GM20000 (cell line): ENCODE results near the gene ZFYVE26.

Experiments used
- DNase-seq: peaks from one replicate; pipeline ENCODE4 v3.0.0; 2012; ENCODE audit warnings: low spot score
- CTCF ChIP-seq: IDR thresholded peaks from 2 replicates; pipeline ENCODE4 v1.5.1; 2012; ENCODE audit warnings: mild to moderate bottlenecking, control low read depth; ENCODE audit errors: extremely low read depth, missing control alignments

ZFYVE26 gene

GRCh38 chr14:67746927-67747326, 69.5 kb downstream of the ZFYVE26 start:
- peak; percentile 63 for DNase-seq
- TF ChIP-seq CTCF = no peak

DNA sequence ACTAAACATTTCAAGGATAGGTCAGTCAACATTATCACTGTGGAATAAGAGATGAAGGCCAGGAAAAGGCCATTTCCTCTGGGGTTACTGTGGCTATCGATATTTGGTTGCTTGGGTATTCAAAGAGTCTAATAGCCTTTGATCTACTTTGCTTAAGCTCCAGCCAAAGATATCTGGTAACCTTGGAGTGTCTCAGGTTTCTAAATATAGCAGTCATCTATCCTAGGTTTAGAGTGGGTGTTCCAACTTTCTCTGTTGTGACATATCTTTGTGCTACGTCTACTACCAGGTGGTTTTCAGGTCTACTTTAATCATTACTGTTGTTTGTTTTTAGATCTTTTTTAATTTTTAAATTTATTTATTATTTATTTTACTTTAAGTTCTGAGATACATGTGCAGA, 72.3 kb downstream of the ZFYVE26 start:
- TF ChIP-seq CTCF = no peak
- DNase-seq = no peak

DNA sequence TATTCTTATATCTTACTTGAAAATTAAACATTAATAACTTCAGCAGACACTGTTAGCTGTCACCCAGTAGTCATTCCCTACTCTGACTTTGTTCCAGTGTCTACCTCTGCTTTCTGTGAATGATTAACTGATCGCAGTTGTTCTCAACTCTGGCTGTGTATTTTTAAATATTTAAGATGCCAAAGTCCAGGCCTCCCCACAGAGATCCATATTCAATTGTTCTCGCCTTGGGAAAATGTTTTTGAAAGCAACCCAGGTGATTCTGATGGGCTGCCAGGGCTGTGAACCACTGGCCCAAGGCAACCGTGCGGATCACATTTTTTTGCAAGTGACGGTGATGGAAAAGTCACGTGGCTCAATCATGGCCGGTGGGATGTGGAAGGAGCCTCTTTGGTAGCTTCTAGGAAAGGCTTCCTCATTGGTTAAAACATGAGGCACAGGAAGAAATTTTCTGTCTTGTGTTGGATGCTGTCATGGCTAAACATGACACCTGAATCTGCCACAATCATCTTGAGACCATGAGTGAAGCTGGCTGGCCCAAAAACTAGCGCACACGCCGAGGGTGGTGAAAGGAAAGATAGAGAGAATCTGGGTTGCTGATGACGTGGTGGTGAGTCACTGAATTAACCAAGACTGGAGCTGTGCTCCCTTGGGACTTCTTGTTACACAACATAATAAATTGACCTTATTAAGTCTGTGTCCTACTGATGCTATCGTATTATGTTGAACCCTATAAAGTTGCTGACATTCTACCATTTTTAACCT, 77.5 kb downstream of the ZFYVE26 start:
- no peak for TF ChIP-seq CTCF
- DNase-seq = no peak

DNA sequence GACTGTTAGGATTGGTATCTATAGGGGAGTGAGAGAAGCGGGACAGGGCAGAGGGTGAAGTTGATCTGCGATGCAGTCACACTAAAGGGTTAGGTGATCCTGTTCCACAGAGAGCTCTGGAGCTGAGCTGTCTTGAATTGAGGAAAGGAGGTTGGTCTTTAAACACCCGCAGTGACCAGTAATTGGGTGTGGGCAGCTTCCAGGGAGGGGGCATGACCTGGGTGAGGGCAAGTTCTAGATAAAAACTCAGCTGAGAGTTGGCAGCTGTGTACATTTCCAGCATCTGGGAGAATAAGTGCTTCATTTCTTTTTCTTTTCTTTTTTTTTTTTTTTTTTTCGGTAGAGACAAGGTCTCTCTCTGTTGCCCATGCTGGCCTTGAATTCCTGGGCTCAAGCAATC, 79.6 kb downstream of the ZFYVE26 start:
- DNase-seq = no peak
- no peak for TF ChIP-seq CTCF

- no peak for DNase-seq
- no peak for TF ChIP-seq CTCF
Observed at GRCh38 chr14:67735336-67736147, 80.8 kb downstream of the ZFYVE26 start.

DNA sequence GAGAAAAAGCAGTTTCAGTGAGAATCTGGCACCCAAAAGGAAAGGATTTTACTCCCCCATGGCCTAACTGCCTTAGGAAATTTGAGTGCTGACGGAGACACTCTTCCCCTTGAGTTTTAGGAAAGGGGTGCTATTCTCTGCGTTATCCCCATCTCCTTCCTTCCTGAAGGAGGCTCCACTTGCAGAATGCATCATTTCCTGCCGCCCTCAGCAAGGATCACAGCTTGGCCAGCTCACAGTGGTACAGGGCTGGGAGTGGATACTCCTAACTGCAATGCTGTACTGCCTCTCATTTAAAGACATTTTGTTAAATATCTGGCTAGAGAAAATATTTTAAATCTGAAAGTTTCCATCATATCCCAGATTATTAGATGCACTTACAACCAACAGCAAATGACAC, 81.7 kb downstream of the ZFYVE26 start:
- TF ChIP-seq CTCF = no peak
- DNase-seq = no peak

GRCh38 chr14:67733616-67734015, 82.8 kb downstream of the ZFYVE26 start:
- no peak for TF ChIP-seq CTCF
- DNase-seq = no peak
